Measurements from ENCODE around the gene PHF24.
"Not testable (repeated sequence)": the region's sequence is repeated elsewhere in the genome, so short reads cannot be mapped to it uniquely, and the experiment has no call there.

PHF24 gene

DNA sequence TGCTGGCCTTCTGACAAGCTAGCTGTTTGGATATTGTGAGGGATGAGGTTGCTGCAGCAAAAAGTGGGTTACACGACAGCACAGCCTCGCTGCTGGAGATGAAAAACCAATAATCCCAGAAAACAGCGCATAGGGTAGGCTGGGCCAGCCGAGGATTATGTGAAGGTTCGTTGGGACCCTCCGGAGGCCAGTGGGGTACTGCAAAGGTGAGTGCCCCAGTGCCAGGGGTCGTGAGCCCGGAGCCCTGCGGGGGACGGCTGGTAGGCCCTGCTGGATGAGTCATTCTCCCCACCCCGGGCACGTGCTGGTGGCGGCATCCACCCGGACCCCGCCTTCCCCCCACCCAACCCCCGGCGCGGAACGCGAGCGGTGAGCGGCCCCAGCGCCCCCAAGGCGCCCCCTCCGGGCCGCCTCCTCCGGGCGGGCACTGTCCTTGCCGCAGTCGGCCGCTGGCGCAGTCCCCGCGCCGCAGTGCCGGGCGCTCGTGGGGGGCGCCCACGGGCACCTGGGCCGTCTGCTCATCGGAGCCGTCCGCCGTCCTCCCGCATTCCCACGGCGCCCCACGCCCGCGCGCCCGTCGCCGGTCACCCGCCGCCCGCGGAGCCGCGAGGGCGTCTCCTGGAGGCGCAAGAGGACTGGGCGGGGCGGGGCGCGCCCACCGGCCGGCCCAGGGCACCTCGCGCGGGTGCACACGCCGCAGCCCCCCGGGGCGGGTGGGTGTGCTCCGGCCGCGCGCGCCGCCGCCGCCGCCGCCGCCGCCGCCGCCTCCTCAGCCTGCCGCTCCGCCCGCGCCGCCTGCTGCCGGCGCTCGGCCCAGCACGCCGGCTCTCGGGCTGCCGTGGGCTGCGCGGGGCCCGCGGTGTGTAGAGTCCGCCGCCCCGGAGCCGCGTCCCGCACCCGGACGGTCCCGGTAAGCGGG lies at the start of gene PHF24:
Gene PHF24, plus strand, starts transcription at position 794 of the 919 bp plus-strand sequence. CDS start 13,014 bp downstream, outside the sequence.
- peak; percentile 32 for DNase-seq

GRCh38 chr9:34927061-34927460 lies 31.0 kb upstream of the PHF24 start:
- no peak for DNase-seq

DNA sequence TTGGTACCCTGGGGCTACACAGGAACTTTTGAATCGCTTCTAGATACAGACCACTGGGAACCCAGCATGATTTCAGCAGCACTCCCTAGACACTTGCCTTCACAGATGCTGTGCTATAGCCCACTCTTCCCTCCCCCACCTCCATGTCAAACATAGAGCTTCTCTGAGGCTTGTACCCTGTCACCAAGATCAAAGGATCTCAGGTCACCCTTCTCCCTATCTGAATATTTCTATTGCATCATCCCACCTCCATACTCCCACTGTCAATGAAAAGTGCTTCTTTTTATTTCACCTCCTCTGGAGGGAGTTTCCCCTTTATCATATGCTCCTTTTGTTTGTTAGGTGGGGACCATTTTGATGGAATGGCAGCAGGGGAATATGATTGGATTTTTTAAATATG lies 29.2 kb upstream of the PHF24 start:
- DNase-seq, result no peak

- peak; percentile 56 for DNase-seq
Measured at GRCh38 chr9:34929506-34930102, 28.5 kb upstream of the PHF24 start.

- DNase-seq, result not testable (repeated sequence)
Measured at GRCh38 chr9:34939989-34940388, 18.1 kb upstream of the PHF24 start.

DNA sequence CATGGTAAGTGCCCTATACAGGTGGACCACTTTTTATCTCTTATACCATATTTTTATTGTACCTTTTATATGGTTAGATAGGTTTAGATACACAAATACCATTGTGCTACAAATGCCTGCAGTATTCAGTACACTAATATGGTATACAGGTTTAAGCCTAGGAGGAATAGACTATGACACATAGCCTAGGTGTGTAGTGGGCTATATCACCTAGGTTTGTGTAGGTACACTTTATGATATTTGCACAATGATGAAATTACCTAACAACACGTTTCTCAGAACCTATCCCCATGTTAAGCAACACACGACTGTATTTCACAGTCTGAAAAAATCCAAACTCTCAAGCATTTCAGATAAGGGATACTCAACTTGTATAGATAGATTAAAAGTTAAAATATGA lies 9.6 kb upstream of the PHF24 start:
- no peak for DNase-seq

DNA sequence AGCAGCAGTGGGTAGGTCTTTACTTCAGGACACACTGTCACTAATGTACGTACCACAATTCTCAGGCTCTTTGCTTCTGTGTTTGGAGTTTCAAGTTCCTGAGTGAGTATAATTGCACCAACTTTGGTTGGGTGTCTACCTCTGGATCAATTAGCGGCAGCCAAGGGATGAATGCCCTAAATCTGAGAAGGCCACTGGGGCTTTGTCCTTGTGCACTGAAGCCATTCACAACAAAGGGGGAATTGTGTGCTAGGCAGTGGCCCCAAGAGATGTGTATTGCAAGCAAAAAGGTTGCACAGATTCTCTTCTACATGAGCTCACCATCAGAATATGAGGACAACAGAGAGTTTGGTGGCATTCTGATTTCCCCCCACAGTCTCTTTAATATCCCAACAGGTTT lies 3.9 kb upstream of the PHF24 start:
- no peak for DNase-seq

- DNase-seq, result not testable (repeated sequence)
Measured at GRCh38 chr9:34956066-34956465, 2.0 kb upstream of the PHF24 start.

- DNase-seq, result no peak
Measured at GRCh38 chr9:34956648-34957047, 1.4 kb upstream of the PHF24 start.

DNA sequence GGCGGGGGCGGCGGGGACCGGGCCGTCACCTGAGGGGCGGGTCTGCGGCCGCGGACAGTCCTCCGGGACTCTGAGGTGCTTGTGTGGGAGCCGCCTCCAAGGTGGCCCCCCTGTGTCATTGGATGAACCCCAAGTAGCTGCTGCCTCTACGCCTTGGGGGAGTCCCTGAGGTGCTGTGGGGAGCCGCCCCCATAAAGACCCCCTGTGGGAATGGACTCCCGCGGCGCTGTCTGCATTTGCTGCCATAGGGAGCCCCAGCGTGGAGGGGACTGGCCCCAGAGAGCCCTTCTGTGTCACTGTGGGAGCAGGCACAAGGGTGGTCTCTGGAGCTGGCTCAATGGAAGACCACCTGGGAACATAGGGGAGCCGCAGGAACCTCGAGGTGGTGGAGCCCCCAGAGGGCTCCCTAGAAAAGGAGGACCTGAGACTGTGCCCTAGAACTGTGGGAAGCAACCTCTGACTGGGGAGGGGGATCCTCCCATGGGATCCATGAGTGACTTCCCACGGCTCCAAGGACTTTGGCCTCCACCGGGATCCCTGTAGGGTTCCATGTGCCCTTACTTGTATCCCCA lies 412 bp downstream of the PHF24 start:
- no peak for DNase-seq

- no peak for DNase-seq
Measured at GRCh38 chr9:34959461-34959860, 1.4 kb downstream of the PHF24 start.

- DNase-seq, result no peak
Measured at GRCh38 chr9:34961574-34962490, 3.7 kb downstream of the PHF24 start.

DNA sequence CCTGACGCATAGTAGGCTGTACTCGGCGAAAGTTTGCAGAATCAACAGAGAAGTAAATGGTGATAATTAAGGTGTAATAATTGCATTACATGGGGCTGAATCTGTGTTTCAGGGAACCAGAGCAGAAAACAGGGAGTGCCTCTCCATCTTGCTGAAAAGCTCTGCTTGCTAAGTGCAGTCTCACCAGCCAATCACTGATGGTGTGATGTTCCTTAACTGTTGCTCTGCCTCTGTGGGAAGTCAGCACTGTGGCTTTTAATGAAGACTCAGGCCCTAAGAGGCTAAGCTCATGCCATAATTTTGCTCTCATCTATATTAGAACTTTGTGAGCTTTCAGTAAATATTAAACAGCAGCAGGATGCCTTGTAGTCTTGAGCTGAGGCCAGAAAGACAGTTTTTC lies 4.5 kb downstream of the PHF24 start:
- DNase-seq, result no peak

DNA sequence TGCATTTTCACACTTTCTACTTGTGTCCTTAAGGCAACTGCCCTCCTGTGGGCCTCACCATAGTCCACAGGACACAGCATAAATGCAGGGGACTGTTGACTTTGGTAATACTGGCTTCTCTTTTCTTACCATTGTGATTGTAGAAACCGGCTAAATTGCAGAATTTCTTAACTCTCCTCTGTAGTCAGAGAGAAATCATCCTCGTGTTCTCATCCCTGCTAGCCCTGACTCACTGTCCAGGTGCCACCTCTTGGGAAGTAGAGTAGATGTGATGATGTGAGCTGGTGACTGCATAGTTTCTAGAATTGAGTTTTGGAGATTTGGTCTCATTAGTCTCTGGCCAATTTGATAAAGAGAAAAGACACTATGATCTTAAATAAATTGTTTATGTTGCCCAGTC lies 5.5 kb downstream of the PHF24 start:
- no peak for DNase-seq

DNA sequence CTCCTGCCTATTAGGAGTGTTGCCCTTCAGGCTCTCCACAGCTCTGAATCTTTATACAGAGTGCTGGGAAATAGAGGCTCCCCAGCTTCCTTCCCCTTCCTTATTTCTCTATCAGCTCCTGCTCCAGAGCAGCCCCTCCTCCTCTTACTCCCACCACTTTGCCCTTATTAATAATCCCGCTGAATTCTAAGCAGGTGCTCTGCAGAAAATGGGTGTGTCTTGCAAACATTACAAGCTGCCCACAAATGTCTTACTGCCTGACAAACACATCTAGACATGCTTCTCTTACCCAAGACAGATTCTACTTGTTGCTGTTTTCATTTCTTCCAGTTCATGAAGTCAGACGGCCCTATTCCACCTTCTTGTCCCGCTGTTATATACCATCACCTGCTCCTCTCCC lies 6.4 kb downstream of the PHF24 start:
- no peak for DNase-seq

DNA sequence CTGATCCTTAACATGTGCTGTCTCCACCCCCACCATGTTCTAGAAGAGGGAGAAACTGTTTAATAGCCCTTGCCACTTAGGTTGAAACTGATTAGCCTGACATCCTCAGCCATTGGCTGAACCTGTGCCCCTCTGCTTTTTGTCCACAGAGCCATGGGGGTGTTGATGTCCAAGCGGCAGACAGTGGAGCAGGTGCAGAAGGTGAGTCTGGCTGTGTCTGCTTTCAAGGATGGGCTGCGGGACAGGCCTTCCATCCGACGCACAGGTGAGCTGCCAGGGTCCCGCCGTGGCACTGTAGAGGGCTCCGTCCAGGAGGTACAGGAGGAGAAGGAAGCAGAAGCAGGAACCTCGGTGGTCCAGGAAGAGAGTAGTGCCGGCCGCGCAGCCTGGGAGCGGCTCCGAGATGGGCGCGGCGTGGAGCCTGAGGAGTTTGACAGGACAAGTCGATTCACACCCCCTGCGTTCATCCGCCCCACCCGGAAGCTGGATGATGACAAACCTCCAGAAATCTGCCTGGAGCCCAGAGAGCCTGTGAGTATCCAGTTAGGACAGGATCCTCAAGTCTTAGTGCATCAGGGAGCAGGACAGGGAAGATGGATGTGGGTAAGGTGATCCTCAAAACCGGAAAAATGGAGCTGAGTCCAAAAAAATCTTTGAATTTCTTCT lies 13.2 kb downstream of the PHF24 start:
- no peak for DNase-seq

DNA sequence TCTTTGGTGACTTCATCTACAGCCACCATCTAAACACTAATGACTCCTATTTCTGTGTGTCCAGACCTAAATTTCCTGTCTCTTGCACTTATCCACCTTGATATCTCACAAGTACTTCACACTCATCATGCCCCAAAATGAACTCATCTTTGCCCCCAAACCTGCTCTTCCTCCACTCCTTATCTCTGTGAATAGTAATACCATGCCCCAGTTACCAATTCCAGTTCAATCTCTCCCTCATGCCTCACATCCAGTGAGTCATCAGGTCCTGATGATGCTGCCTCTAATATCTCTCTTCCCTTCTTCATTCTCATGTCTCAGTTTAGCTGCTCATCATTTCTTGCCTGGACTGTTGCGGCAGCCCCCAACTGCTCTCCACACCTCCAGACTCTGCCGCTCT lies 16.6 kb downstream of the PHF24 start:
- peak; percentile 8 for DNase-seq

DNA sequence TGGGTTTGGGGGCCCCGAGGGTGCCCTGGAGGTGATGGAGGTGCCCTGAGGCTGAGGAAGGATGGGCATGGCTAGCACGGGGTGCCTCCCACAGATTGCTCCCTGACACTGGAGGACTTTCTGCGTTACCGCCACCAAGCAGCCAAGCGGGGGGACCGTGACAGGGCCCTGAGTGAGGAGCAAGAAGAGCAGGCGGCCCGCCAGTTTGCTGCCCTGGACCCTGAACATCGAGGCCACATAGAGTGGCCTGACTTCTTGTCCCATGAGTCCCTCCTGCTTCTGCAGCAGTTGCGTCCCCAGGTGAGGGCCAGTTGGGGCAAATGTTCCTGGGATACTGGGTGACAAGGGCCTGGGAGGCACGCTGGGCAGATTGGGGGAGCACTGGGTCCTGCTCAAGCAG lies 18.4 kb downstream of the PHF24 start:
- no peak for DNase-seq

DNA sequence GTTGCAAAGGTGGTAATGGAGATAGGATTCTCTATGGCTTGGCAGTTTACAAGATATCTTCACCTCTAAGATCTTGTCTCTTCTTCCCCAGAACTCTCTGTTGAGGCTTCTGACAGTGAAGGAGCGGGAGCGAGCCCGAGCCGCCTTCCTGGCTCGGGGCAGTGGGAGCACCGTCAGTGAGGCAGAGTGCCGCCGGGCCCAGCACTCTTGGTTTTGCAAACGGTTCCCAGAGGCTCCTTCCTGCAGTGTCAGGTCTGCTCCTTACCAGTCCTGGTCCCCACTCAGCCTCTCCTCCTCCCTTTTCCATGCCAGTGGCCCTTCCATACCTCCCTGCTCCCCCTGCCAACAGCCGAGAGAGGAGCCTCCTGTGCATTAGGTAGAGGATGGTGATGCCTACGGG lies 18.9 kb downstream of the PHF24 start:
- DNase-seq, result no peak

GRCh38 chr9:34980181-34980761 lies 22.2 kb downstream of the PHF24 start:
- no peak for DNase-seq

- DNase-seq, result no peak
Measured at GRCh38 chr9:34982361-34982760, 24.3 kb downstream of the PHF24 start.

GRCh38 chr9:34983209-34983608 lies 25.1 kb downstream of the PHF24 start:
- DNase-seq, result no peak
